ENCODE results near the gene MRGPRX3.

DNA sequence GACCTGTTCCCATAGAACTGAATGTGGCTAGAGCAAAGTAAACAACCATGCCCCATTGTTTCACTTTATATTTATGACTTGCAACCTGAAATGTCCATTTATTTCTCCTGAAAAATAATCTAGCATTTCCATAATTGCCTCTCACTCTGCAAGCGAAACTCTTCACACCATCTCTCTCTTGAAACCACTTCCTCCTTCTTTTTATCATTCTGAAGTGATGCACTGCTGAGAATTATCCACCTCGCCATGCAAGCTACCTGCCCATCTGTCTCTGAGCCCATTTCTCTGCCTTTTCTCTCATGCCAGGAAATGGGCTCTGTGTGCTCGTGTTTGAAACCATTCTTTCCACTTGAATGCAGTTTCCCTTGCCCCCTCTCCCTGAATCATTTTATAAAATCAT, 13.5 kb downstream of the MRGPRX3 start:
- TF ChIP-seq, protein P1, sequence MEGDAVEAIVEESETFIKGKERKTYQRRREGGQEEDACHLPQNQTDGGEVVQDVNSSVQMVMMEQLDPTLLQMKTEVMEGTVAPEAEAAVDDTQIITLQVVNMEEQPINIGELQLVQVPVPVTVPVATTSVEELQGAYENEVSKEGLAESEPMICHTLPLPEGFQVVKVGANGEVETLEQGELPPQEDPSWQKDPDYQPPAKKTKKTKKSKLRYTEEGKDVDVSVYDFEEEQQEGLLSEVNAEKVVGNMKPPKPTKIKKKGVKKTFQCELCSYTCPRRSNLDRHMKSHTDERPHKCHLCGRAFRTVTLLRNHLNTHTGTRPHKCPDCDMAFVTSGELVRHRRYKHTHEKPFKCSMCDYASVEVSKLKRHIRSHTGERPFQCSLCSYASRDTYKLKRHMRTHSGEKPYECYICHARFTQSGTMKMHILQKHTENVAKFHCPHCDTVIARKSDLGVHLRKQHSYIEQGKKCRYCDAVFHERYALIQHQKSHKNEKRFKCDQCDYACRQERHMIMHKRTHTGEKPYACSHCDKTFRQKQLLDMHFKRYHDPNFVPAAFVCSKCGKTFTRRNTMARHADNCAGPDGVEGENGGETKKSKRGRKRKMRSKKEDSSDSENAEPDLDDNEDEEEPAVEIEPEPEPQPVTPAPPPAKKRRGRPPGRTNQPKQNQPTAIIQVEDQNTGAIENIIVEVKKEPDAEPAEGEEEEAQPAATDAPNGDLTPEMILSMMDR (IDR thresholded peaks at IDR 0.05): no peak
- no peak for TF ChIP-seq POLR2A (IDR thresholded peaks at IDR 0.05)
- no peak for TF ChIP-seq EP300 (IDR thresholded peaks at IDR 0.05)
